Neuronal stem cell (in vitro differentiated cells): Measurements from ENCODE around the gene TPO.

ENCODE experiments used
- DNase-seq: peaks from one replicate; pipeline ENCODE4 v3.0.0-alpha.2; 2013; ENCODE audit warnings: low spot score
- H2AFZ ChIP-seq: one replicate; pipeline ENCODE4 v1.6.1; 2013; ENCODE audit warnings: mild to moderate bottlenecking, low read length, inconsistent platforms
- H2AK5ac ChIP-seq: 2 replicates; pipeline ENCODE4 v1.6.1; 2013; ENCODE audit warnings: low read depth, mild to moderate bottlenecking, inconsistent platforms, low read length, moderate library complexity, mixed read lengths
- H2BK120ac ChIP-seq: 2 replicates; pipeline ENCODE4 v1.6.1; 2013; ENCODE audit warnings: low read depth, mild to moderate bottlenecking, inconsistent platforms, low read length, moderate library complexity, mixed read lengths
- H2BK12ac ChIP-seq: one replicate; pipeline ENCODE4 v1.6.1; 2013; ENCODE audit warnings: low read length, inconsistent platforms
- H2BK15ac ChIP-seq: 2 replicates; pipeline ENCODE4 v1.6.1; 2013; ENCODE audit warnings: mild to moderate bottlenecking, low read length, inconsistent platforms, mixed read lengths
- H2BK5ac ChIP-seq: one replicate; pipeline ENCODE4 v1.6.1; 2013; ENCODE audit warnings: inconsistent platforms, mild to moderate bottlenecking, low read length, moderate library complexity
- H3K14ac ChIP-seq: one replicate; pipeline ENCODE4 v1.6.1; 2013; ENCODE audit warnings: low read length, inconsistent platforms
- H3K18ac ChIP-seq: 2 replicates; pipeline ENCODE4 v1.6.1; 2013; ENCODE audit warnings: low read length, inconsistent platforms
- H3K23ac ChIP-seq: 2 replicates; pipeline ENCODE4 v1.6.1; 2013; ENCODE audit warnings: low read depth, mild to moderate bottlenecking, mixed read lengths, low read length, inconsistent platforms; ENCODE audit not compliant: poor library complexity
- H3K27ac ChIP-seq: replicated peaks from 3 replicates; pipeline ENCODE4 v1.5.1; 2013; ENCODE audit warnings: low read length, inconsistent platforms
- H3K27me3 ChIP-seq, 3 experiments: 2 replicates each; pipeline ENCODE4 v1.6.1; 2013; ENCODE audit warnings: low read length in 3 of 3, mild to moderate bottlenecking in 2 of 3, inconsistent platforms in 1 of 3, low read depth in 1 of 3, mixed read lengths in 1 of 3, moderate library complexity in 1 of 3; ENCODE audit not compliant: control insufficient read depth in 3 of 3, insufficient read depth in 3 of 3
- H3K36me3 ChIP-seq, 2 donors: replicated peaks in 1 of 2; 2 replicates each; pipeline ENCODE4 v1.6.1; 2013; ENCODE audit warnings: low read length in 2 of 2; ENCODE audit not compliant: control insufficient read depth in 2 of 2, insufficient read depth in 2 of 2
- H3K4ac ChIP-seq: 2 replicates; pipeline ENCODE4 v1.6.1; 2013; ENCODE audit warnings: inconsistent platforms, mild to moderate bottlenecking, low read length, moderate library complexity
- H3K4me1 ChIP-seq, 2 donors: 1 replicate in 1 of 2; 2 replicates in 1 of 2; pipeline ENCODE4 v1.6.1; 2013; ENCODE audit warnings: low read length in 2 of 2, low read depth in 1 of 2; ENCODE audit not compliant: control insufficient read depth in 2 of 2, insufficient read depth in 1 of 2
- H3K4me2 ChIP-seq: one replicate; pipeline ENCODE4 v1.6.1; 2013; ENCODE audit warnings: mild to moderate bottlenecking, low read length, inconsistent platforms; ENCODE audit not compliant: insufficient read depth, poor library complexity, severe bottlenecking
- H3K4me3 ChIP-seq, 2 donors: 2 replicates each; pipeline ENCODE4 v1.5.1; 2013; ENCODE audit warnings: low read length in 2 of 2, mild to moderate bottlenecking in 2 of 2, inconsistent platforms in 1 of 2, moderate library complexity in 1 of 2
- H3K79me1 ChIP-seq: one replicate; pipeline ENCODE4 v1.6.1; 2013; ENCODE audit warnings: low read depth, mild to moderate bottlenecking, inconsistent platforms, low read length, moderate library complexity
- H3K9ac ChIP-seq: one replicate; pipeline ENCODE4 v1.6.1; 2013; ENCODE audit warnings: mild to moderate bottlenecking, low read depth, low read length, inconsistent platforms; ENCODE audit not compliant: poor library complexity
- H3K9me3 ChIP-seq, 2 donors: replicated peaks in 1 of 2; 2 replicates each; pipeline versions ENCODE3 to v1.6.1; 2013; ENCODE audit warnings: low read length in 2 of 2, mild to moderate bottlenecking in 2 of 2, inconsistent platforms in 1 of 2, low read depth in 1 of 2, mixed read lengths in 1 of 2, moderate library complexity in 1 of 2; ENCODE audit not compliant: control insufficient read depth in 2 of 2, insufficient read depth in 1 of 2
- H4K8ac ChIP-seq: one replicate; pipeline ENCODE4 v1.6.1; 2013; ENCODE audit warnings: low read depth, mild to moderate bottlenecking, inconsistent platforms, low read length, moderate library complexity
- H4K91ac ChIP-seq: one replicate; pipeline ENCODE4 v1.6.1; 2013; ENCODE audit warnings: low read length, low read depth, mild to moderate bottlenecking, inconsistent platforms; ENCODE audit not compliant: poor library complexity
- WGBS, 2 donors: extraction: QIAGEN DNeasy Blood & Tissue Kit; methylation state at CpG; one replicate each; pipeline ENCODE4 v1.1.7; 2013; ENCODE audit warnings: missing lambda C conversion rate in 2 of 2, mixed read lengths in 1 of 2; ENCODE audit not compliant: insufficient read length in 2 of 2, insufficient replicate concordance in 1 of 2; ENCODE audit errors: extremely low coverage in 2 of 2; 5-methylcytosine and 5-hydroxymethylcytosine counted together

TPO gene

GRCh38 chr2:1591461-1591770, 178.2 kb downstream of the TPO start:
- DNase-seq = no peak
- H3K4me2 ChIP-seq = no peak overlapping the region
- peak overlapping the region; percentile 26 for H2AK5ac ChIP-seq
- H3K27me3 ChIP-seq = no peaks in the 10 kb centered on the region
- peak overlapping the region; percentile 53 for H2BK12ac ChIP-seq
- H3K14ac ChIP-seq = peak overlapping the region; percentile 39
- no peaks in the 10 kb centered on the region for H3K36me3 ChIP-seq
- no peaks in the 10 kb centered on the region for H3K79me1 ChIP-seq
- peak overlapping the region; percentile 7 for H2BK5ac ChIP-seq
- no peak overlapping the region for H4K91ac ChIP-seq
- WGBS, 2 donors = no CpG with 5 or more reads among the region's 16 CpGs
- H3K4me3 ChIP-seq = peak overlapping the region in 1 of 2 donors; percentile 17
- H3K18ac ChIP-seq = peak overlapping the region; percentile 33
- H3K9me3 ChIP-seq = peaks cover 0 to 8% of the 10 kb centered on the region in 2 donors
- no peak overlapping the region for H2BK120ac ChIP-seq
- H3K4ac ChIP-seq = no peak overlapping the region
- H3K23ac ChIP-seq = no peak overlapping the region
- no peak overlapping the region for H3K27ac ChIP-seq
- peak overlapping the region; percentile 13 for H3K9ac ChIP-seq
- H2AFZ ChIP-seq = no peak overlapping the region
- no peak overlapping the region for H4K8ac ChIP-seq
- peaks cover 5 to 25% of the 10 kb centered on the region in 2 donors for H3K4me1 ChIP-seq
- H2BK15ac ChIP-seq = no peak overlapping the region
